Ureter (tissue), 1 donor: ENCODE results near the gene AGK. TPM values are rescaled to one million over a fixed set of nuclear protein-coding genes. Genes with fewer than 3 reads are reported as not detected.

Source experiments
- DNase-seq: peaks from one replicate; pipeline ENCODE4 v3.0.0-alpha.2; 2020; ENCODE audit warnings: low spot score
- total RNA-seq: library from RNA; stranded (reverse); gene quantifications from one replicate; pipeline ENCODE4 v1.2.4, GENCODE V29; 2023
- donor health status: DM: yes; HTN: yes; CAD: no.

AGK gene
- total RNA-seq, 1 donor from 2014 or later: 43.0 TPM

DNA sequence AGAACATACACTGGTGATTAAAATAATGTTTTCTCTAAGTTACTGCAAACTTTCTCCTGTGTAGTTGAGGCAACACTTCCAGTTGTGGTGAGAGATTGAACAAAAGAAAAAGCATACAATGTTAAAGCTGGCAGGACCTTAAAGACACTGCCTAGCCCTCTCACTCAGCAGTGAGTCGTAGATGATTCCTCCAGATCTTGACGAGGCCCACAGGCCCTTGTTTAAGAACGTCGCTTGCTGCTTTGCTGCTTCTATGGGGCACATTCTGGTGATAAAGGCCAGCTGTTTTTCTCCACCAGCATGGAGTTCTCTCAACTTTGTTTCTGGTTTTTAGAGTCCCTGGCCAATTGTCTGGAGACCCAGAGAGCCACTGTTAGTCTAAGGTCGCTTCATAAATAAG lies 153.5 kb downstream of the AGK start:
- DNase-seq: no peak

Other genes with a start within 250 kb of the AGK start
- gene DENND11, start 150.8 kb downstream of the AGK start, total RNA-seq: 19.1 TPM
- gene WEE2, start 156.9 kb downstream of the AGK start, total RNA-seq: not detected
- gene SSBP1, start 186.9 kb downstream of the AGK start, total RNA-seq: 121 TPM
- 6.4 TPM for gene TAS2R3, start 212.7 kb downstream of the AGK start, total RNA-seq
- 4.7 TPM for gene TAS2R4, start 225.3 kb downstream of the AGK start, total RNA-seq
- 6.2 TPM for gene TAS2R5, start 238.8 kb downstream of the AGK start, total RNA-seq